NCI-H2081 treated with DMSO at 0.1 percent for 48 hours (cell line): ENCODE results near the gene LAMA1.

Experiments used
- DNase-seq: peaks from one replicate; lab custom pipeline; 2025; lab: John Stamatoyannopoulos, UW

Gene LAMA1

GRCh38 chr18:7105268-7105667 is 12.3 kb downstream of the LAMA1 start:
- DNase-seq = no peak

GRCh38 chr18:7104649-7105048 is 12.9 kb downstream of the LAMA1 start:
- DNase-seq = no peak

- DNase-seq = no peak
These were observed 15.5 kb downstream of the LAMA1 start for GRCh38 chr18:7102131-7102530.

- DNase-seq = no peak
These were observed 20.8 kb downstream of the LAMA1 start for GRCh38 chr18:7096838-7097237.

GRCh38 chr18:7094427-7094826 is 23.2 kb downstream of the LAMA1 start:
- no peak for DNase-seq

- no peak for DNase-seq
These were observed 26.8 kb downstream of the LAMA1 start for GRCh38 chr18:7090771-7091170.

GRCh38 chr18:7089369-7089768 is 28.2 kb downstream of the LAMA1 start:
- no peak for DNase-seq

GRCh38 chr18:7084080-7085065 is 33.2 kb downstream of the LAMA1 start:
- no peak for DNase-seq

- no peak for DNase-seq
These were observed 34.9 kb downstream of the LAMA1 start for GRCh38 chr18:7082671-7083070.

- no peak for DNase-seq
These were observed 38.4 kb downstream of the LAMA1 start for GRCh38 chr18:7079231-7079630.

GRCh38 chr18:7072593-7072992 is 45.0 kb downstream of the LAMA1 start:
- no peak for DNase-seq

GRCh38 chr18:7071600-7071999 is 46.0 kb downstream of the LAMA1 start:
- no peak for DNase-seq

- no peak for DNase-seq
These were observed 47.1 kb downstream of the LAMA1 start for GRCh38 chr18:7070466-7070865.

GRCh38 chr18:7068871-7069590 is 48.6 kb downstream of the LAMA1 start:
- no peak for DNase-seq

GRCh38 chr18:7066965-7067555 is 50.5 kb downstream of the LAMA1 start:
- no peak for DNase-seq

GRCh38 chr18:7065736-7066135 is 51.9 kb downstream of the LAMA1 start:
- no peak for DNase-seq

GRCh38 chr18:7064346-7064745 is 53.3 kb downstream of the LAMA1 start:
- no peak for DNase-seq

GRCh38 chr18:7062811-7063210 is 54.8 kb downstream of the LAMA1 start:
- no peak for DNase-seq

GRCh38 chr18:7062236-7062635 is 55.4 kb downstream of the LAMA1 start:
- no peak for DNase-seq

GRCh38 chr18:7059276-7059675 is 58.3 kb downstream of the LAMA1 start:
- DNase-seq = no peak

- no peak for DNase-seq
These were observed 61.6 kb downstream of the LAMA1 start for GRCh38 chr18:7056026-7056425.

GRCh38 chr18:7049951-7050350 is 67.6 kb downstream of the LAMA1 start:
- DNase-seq = no peak

- DNase-seq = no peak
These were observed 69.5 kb downstream of the LAMA1 start for GRCh38 chr18:7048081-7048480.
